HG02884 (cell line): ENCODE data around the gene DPP9.

Source experiments
- ATAC-seq: cut with Tn5 transposase; IDR thresholded peaks from one replicate; pipeline ENCODE4 v1.9.1; 2021; ENCODE audit warnings: mild to moderate bottlenecking, moderate library complexity; ENCODE audit not compliant: unreplicated experiment

The DPP9 gene

GRCh38 chr19:4712771-4713170 lies 10.9 kb downstream of the DPP9 start:
- no peak for ATAC-seq

DNA sequence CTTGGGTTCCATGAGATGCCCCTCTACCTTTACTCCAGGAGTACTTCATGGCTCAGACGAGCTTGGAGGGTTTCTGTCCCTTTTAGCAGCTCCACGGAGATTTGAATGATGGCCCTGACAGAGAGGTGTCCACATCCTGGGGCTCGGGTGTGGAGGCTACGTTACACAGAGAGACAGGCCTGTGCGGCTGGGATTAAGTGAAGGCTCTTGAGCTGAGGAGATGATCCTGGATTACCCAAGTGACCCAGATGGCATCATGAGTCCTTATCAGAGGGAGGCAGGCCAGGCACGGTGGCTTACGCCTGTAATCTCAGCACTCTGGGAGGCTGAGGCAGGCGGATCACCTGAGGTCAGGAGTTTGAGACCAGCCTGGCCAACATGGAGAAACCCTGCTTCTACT lies 12.4 kb downstream of the DPP9 start:
- no peak for ATAC-seq

DNA sequence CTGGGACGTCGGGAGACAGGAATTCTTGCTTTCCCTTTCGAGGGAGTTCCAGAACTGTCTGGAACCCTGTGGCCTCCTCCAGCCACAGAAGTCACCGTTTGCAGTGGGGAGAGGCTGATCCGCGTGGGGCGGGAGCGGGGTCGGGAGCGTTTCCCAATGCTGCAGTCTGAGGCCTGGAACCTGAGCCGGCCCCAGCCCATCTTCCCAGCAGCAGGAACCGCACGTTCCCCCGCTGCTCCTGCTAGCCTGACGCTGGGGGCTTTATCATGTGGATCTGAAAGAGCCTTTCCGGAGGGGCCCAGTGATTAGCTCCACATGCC lies 13.4 kb downstream of the DPP9 start:
- no peak for ATAC-seq

DNA sequence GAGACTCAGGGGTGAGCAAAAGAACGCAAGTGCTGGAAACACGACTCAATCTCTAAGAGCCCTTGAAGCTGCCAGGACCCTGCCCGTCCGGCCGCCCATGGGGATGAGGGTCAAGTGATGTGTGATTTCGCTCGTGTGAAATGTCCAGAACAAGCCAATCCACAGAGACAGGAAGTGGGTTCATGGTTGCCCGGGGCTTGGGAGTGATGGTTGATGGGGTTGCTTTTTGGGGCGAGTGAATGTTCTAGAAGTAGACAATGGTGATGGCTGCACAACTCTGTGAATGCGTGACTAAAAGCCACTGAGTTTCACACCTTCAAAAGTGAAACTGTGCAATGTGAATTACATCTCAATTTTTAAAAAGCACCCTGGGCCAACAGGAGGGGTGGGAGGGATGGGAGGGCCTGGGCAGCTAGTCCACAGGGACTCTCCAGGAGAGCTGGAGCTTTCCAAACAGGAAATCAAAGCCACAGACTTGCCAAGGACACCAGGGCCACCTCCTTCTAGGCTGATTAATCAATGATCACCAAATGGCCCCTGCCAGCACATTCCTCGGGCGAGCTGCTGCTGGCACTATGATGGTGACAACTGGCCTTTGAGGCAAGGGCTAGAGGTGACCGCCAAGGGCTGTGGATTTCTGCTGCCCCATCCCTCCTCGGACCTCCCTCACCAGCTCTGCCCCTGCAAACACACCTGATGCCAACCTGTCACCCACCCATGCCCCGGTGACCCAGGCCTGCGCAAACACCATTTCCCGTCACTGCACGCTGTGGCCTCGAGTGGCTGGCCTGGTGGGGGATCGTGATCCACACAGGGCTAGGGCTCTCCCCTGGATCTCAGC lies 14.0 kb downstream of the DPP9 start:
- no peak for ATAC-seq

- ATAC-seq, result no peak
Measured at GRCh38 chr19:4707956-4708650, 15.5 kb downstream of the DPP9 start.

DNA sequence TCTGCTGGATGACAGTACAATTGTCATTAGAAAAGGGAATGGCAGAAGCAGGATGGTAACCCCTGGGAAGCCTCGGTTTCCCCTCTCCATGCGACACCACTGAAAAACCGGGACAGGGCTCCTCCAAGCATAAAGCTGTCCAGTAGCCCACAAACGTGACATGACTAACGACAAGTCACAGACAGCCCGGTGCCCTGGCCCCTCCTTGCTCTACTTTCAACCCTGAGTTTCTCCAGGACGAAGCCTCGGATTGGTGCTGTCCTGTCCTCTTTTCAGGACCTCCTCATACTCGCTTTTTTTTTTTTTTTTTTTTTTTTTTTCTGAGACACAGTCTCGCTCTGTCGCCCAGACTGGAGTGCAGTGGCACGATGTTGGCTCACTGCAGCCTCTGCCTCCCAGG lies 16.3 kb downstream of the DPP9 start:
- no peak for ATAC-seq

- no peak for ATAC-seq
Measured at GRCh38 chr19:4705413-4706131, 18.1 kb downstream of the DPP9 start.

DNA sequence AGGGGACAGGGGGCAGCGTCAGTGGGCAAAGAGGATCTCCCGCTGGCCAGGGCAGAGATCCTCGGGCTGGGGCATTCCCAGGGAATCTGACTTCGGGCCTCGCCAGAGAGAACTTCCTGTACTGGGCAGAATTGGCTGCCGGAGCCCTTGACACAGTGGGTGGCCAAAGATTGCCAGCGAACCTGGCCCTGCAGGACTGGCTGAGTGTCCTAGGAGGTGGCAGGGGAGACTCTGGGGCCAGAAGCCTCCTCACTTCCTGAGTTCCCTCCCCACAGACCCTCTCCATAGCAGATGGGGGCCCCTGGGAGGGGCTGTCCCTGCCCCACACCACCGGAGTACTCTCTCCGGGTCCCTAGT lies 19.3 kb downstream of the DPP9 start:
- ATAC-seq, result no peak

- ATAC-seq, result no peak
Measured at GRCh38 chr19:4703671-4704316, 19.8 kb downstream of the DPP9 start.

DNA sequence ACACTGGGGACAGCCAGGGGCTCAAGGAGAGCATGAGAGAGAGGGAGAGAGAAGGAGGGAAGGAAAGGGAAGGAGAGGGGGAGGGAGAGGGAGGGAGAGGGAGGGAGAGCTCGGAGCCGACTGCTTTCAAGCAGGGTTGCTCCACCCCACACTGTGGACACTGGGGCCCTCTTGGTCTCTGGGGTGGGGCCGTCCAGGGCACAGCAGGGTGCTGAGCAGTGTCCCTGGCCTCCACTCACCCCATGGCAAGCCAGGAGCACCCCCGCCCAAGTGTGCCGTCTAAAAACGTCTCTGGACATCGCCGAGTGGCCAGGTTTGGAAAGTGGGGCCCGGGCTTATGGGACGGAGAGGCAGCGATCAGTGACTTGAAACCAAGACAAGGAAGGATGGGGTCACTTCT lies 20.9 kb downstream of the DPP9 start:
- ATAC-seq, result no peak

GRCh38 chr19:4701557-4701956 lies 22.1 kb downstream of the DPP9 start:
- no peak for ATAC-seq

DNA sequence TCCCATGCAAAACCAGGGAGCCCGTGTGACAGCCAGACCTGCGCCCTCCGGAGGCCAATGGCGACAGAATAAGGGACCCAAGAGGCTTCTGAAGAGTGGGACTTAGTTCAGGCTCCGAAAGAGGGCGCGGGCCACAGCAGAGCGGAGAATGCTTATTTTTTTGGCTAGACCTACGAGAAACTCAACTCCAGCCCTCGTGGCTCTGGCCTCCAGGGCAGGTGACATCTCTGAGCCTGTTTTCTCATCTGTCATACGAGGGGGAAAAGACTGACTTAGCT lies 23.0 kb downstream of the DPP9 start:
- ATAC-seq, result no peak

GRCh38 chr19:4699826-4700692 lies 23.6 kb downstream of the DPP9 start:
- ATAC-seq, result no peak

- ATAC-seq, result no peak
Measured at GRCh38 chr19:4697304-4697703, 26.3 kb downstream of the DPP9 start.

- no peak for ATAC-seq
Measured at GRCh38 chr19:4695224-4695731, 28.4 kb downstream of the DPP9 start.

GRCh38 chr19:4694211-4694987 lies 29.2 kb downstream of the DPP9 start:
- no peak for ATAC-seq

DNA sequence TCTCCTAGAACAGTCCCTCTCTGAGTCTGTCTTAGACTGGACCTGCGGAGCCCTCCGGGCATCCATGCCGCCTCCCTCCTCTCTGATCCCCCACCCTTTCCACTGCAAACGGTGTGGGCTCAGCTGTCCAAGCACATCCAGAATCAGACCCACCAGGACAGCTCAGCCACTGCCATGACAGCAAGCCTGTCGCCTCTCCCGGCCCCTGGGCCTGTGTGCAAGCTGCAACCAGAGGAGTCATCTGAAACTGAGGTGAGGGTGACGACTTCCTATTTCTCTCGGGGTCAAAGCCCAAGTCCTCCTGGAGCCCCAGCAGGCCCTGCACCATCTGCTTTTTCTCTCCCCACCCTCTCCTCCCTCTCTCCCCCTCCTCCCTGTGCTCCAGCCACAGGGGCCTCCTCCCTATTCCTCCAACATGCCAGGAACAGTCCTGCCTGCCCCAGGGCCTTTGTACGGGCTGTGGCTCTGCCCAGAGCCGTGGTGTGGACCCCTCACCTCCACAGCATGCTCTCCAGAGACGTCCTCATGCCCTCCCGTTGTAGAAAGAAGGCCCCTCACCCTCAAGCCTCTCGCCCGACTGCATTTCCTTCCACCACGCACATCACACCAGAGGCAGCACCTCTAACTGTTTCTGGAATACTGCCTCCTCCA lies 30.0 kb downstream of the DPP9 start:
- ATAC-seq, result no peak

- no peak for ATAC-seq
Measured at GRCh38 chr19:4693078-4693350, 30.6 kb downstream of the DPP9 start.

GRCh38 chr19:4692251-4693077 lies 31.2 kb downstream of the DPP9 start:
- ATAC-seq, result no peak
